ENCODE data around the gene WDR59. TPM values are rescaled to one million over a fixed set of nuclear protein-coding genes. Genes with fewer than 3 reads are reported as not detected.

WDR59 gene
- total and polyA plus RNA-seq, 7 donors = 6.2 to 40.7 (median 20.3) TPM

DNA sequence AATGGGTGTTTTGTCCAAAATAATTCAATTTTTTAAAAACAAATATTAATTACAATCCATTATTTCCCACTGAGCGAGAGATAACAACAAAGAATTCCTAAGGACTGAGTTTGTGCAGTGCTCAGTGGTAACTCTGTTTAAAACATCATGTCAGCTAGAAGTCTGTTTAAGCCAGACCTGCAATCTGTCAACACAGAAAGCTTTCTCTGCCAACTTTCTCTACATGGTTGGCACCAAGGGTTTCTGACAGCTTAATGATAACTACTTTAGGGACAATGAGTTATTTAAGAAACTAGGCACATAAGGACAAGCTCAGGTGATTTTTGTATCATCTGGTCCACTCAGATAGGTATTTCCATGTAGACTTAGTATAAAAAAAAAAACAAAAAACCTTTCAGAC is 81.8 kb downstream of the WDR59 start:
- Histone ChIP-seq H3K27me3 (no peaks in the 10 kb centered on the region), H3K9me3 (peaks cover 0 to 2% (median 0%) of the 10 kb centered on the region in 4 donors), H3K27ac (peak overlapping the region in 1 of 4 donors; percentile 38), H3K4me3 (no peak overlapping the region), H3K36me3 (peaks cover 0 to 33% (median 26%) of the 10 kb centered on the region in 4 donors), H3K4me1 (peaks cover 0 to 15% (median 11%) of the 10 kb centered on the region in 4 donors)
- 96 to 99% methylated on average over 1 of the region's 1 CpG for WGBS, 2 donors
- no peak for DNase-seq
- peak in 1 of 4 donors; percentile 49 for TF ChIP-seq POLR2AphosphoS5 (IDR thresholded peaks at IDR 0.05)
- TF ChIP-seq, protein P1, sequence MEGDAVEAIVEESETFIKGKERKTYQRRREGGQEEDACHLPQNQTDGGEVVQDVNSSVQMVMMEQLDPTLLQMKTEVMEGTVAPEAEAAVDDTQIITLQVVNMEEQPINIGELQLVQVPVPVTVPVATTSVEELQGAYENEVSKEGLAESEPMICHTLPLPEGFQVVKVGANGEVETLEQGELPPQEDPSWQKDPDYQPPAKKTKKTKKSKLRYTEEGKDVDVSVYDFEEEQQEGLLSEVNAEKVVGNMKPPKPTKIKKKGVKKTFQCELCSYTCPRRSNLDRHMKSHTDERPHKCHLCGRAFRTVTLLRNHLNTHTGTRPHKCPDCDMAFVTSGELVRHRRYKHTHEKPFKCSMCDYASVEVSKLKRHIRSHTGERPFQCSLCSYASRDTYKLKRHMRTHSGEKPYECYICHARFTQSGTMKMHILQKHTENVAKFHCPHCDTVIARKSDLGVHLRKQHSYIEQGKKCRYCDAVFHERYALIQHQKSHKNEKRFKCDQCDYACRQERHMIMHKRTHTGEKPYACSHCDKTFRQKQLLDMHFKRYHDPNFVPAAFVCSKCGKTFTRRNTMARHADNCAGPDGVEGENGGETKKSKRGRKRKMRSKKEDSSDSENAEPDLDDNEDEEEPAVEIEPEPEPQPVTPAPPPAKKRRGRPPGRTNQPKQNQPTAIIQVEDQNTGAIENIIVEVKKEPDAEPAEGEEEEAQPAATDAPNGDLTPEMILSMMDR (IDR thresholded peaks at IDR 0.05) = no peak
- no peak for TF ChIP-seq POLR2A (IDR thresholded peaks at IDR 0.05)
- intact Hi-C loops (cut with DNase I) = no loop called here

DNA sequence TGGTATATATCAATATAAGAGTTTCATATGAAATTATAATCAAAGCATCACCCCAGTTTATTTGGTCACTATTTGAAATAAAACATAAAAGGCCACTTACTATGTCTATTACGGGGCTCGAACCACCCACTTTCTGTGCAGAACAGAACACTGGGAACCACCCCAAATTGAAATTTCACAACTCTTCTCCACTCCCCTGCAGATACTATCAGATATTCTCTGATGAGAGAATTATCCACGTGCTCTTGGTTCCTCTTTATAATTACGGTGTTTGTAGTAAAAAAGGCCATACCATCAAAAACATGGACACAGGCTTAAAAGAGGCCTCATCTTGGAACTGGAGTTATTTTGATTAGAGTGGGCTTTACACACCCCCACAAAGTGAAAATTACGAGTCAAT is 82.8 kb downstream of the WDR59 start:
- intact Hi-C loops (cut with DNase I) = no loop called here
- no peak for DNase-seq
- WGBS, 2 donors = 92 to 97% methylated on average over 5 of the region's 5 CpGs
- H3K36me3 ChIP-seq = peaks cover 0 to 24% (median 21%) of the 10 kb centered on the region in 4 donors
- no peaks in the 10 kb centered on the region for H3K27me3 ChIP-seq
- H3K4me3 ChIP-seq = no peak overlapping the region
- H3K9me3 ChIP-seq = peaks cover 0 to 2% (median 0%) of the 10 kb centered on the region in 4 donors
- H3K4me1 ChIP-seq = peaks cover 0 to 15% (median 11%) of the 10 kb centered on the region in 4 donors
- no peak for TF ChIP-seq POLR2AphosphoS5 (IDR thresholded peaks at IDR 0.05)
- TF ChIP-seq POLR2A (IDR thresholded peaks at IDR 0.05) = no peak
- TF ChIP-seq, protein P1 (IDR thresholded peaks at IDR 0.05) = no peak
- no peak for TF ChIP-seq EP300 (IDR thresholded peaks at IDR 0.05)
- H3K27ac ChIP-seq = no peak overlapping the region

DNA sequence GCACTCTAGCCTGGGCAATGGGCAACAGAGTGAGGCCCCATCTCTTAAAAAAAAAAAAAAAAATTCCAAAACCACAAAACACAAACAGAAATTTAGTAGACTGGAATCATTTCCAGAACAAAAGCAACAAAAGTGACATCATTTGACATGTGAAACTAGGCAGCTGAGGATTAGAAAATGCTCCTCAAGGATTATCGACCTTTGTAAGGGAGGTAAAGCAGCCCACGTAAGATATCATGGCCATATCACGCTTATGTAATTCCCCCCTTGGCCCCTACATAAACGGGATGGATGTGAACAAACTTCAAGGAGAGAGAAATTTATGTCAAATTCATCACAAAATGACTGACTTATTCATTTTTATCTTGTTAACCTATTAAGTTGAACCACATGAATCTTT is 83.3 kb downstream of the WDR59 start:
- no peaks in the 10 kb centered on the region for H3K27me3 ChIP-seq

DNA sequence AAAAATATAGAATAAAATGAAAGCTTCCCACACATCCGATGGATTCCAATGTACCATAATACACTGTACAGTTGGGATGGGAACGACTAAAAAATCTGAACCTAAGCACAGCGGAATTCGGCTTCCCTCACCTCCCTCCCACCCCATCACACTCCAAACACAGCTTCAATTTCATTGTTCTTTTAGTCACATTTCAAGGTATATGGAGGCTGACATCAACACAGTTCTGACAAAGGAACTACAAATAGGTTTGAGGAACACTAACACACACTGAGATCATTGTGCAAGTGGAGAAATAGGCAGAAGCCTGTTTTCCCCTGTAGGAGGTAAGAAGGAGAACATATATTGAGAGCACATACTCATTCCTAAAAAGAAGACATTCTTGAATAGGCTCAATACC is 85.1 kb downstream of the WDR59 start:
- peaks cover 0 to 15% (median 11%) of the 10 kb centered on the region in 4 donors for H3K4me1 ChIP-seq
- H3K27me3 ChIP-seq = no peaks in the 10 kb centered on the region
- no peak for DNase-seq
- no peak overlapping the region for H3K4me3 ChIP-seq
- WGBS, 2 donors = 96 to 97% methylated on average over 4 of the region's 4 CpGs
- H3K9me3 ChIP-seq = no peaks in the 10 kb centered on the region
- TF ChIP-seq EP300 (IDR thresholded peaks at IDR 0.05) (no peak), POLR2A (IDR thresholded peaks at IDR 0.05) (no peak), POLR2AphosphoS5 (IDR thresholded peaks at IDR 0.05) (no peak)
- TF ChIP-seq, protein P1 (IDR thresholded peaks at IDR 0.05) = no peak
- H3K27ac ChIP-seq = no peak overlapping the region
- intact Hi-C loops (cut with DNase I) = no loop called here
- H3K36me3 ChIP-seq = peaks cover 0 to 24% (median 20%) of the 10 kb centered on the region in 4 donors

More for the DNA sequence above, 83.3 kb downstream of the WDR59 start:
- WGBS, 2 donors = 92 to 93% methylated on average over 4 of the region's 4 CpGs
- no peak for DNase-seq
- Histone ChIP-seq H3K27ac (no peak overlapping the region), H3K36me3 (peaks cover 0 to 20% (median 19%) of the 10 kb centered on the region in 4 donors), H3K9me3 (no peaks in the 10 kb centered on the region), H3K4me1 (peaks cover 0 to 15% (median 11%) of the 10 kb centered on the region in 4 donors), H3K4me3 (no peak overlapping the region)
- intact Hi-C loops (cut with DNase I) = no loop called here
- no peak for TF ChIP-seq EP300 (IDR thresholded peaks at IDR 0.05)
- TF ChIP-seq POLR2A (IDR thresholded peaks at IDR 0.05) = no peak
- TF ChIP-seq POLR2AphosphoS5 (IDR thresholded peaks at IDR 0.05) = no peak
- TF ChIP-seq, protein P1 (IDR thresholded peaks at IDR 0.05) = no peak

DNA sequence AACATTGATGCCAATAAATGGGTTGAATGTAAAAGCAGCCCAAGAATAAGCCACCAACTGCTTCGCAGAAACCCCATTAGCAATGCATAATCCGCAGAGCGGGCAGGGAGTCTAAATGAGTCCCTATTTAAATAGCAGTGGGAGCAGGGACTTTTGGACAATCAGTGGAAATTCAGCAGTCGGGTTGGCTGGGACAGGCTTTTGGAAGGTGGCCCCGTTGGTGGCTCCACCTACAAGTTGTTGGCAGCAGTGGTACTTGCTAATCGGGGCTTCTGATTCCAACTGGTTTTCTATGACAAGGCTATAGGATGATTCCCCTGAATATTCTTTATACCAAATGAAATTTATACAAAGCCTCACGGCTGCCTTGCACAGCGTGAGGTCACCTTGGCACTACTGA is 86.3 kb downstream of the WDR59 start:
- TF ChIP-seq, protein P1 (IDR thresholded peaks at IDR 0.05) = no peak
- no peak for TF ChIP-seq POLR2AphosphoS5 (IDR thresholded peaks at IDR 0.05)
- TF ChIP-seq POLR2A (IDR thresholded peaks at IDR 0.05) = no peak
- no peak for TF ChIP-seq EP300 (IDR thresholded peaks at IDR 0.05)
- Histone ChIP-seq H3K36me3 (peaks cover 0 to 24% (median 18%) of the 10 kb centered on the region in 4 donors), H3K4me1 (peaks cover 0 to 14% (median 9%) of the 10 kb centered on the region in 4 donors), H3K27me3 (no peaks in the 10 kb centered on the region), H3K9me3 (no peaks in the 10 kb centered on the region), H3K4me3 (no peak overlapping the region), H3K27ac (no peak overlapping the region)
- no peak for DNase-seq
- WGBS, 2 donors = 94 to 97% methylated on average over 8 of the region's 8 CpGs
- intact Hi-C loops (cut with DNase I) = no loop called here
